GM10266 (cell line): ENCODE results near the gene NTPCR.
"Not testable (repeated sequence)": the region's sequence is repeated elsewhere in the genome, so short reads cannot be mapped to it uniquely, and the experiment has no call there.

Experiments used
- DNase-seq: peaks from one replicate; pipeline ENCODE4 v3.0.0; 2012; ENCODE audit errors: extremely low spot score
- TF ChIP-seq, protein P1 (sequence below): IDR thresholded peaks from 2 replicates; pipeline ENCODE4 v1.5.1; 2012; ENCODE audit warnings: mild to moderate bottlenecking, low read depth; ENCODE audit not compliant: control insufficient read depth, insufficient read depth; ENCODE audit errors: missing control alignments

The NTPCR gene

DNA sequence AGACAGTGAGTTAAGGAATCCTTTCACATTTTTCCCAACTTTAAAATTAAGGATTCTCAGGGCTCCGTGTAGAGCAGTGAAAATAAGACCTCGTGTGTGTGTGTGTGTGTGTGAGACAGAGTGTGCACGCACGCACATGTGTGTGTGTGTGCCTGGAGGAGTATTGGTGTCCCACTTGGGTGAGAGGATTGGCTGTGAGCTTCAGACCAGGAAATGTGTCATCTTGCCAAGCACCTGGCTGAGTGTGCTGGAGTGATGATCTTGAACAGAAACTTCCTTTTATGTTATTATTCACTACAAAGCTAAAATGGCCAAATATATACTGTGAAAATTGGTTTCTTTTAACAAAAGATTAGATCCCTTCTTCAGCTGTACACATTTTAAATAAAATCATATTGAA lies 35.2 kb upstream of the NTPCR start:
- TF ChIP-seq, protein P1, sequence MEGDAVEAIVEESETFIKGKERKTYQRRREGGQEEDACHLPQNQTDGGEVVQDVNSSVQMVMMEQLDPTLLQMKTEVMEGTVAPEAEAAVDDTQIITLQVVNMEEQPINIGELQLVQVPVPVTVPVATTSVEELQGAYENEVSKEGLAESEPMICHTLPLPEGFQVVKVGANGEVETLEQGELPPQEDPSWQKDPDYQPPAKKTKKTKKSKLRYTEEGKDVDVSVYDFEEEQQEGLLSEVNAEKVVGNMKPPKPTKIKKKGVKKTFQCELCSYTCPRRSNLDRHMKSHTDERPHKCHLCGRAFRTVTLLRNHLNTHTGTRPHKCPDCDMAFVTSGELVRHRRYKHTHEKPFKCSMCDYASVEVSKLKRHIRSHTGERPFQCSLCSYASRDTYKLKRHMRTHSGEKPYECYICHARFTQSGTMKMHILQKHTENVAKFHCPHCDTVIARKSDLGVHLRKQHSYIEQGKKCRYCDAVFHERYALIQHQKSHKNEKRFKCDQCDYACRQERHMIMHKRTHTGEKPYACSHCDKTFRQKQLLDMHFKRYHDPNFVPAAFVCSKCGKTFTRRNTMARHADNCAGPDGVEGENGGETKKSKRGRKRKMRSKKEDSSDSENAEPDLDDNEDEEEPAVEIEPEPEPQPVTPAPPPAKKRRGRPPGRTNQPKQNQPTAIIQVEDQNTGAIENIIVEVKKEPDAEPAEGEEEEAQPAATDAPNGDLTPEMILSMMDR = no peak
- no peak for DNase-seq

GRCh38 chr1:232917053-232917452 lies 33.4 kb upstream of the NTPCR start:
- TF ChIP-seq, protein P1 = no peak
- no peak for DNase-seq

GRCh38 chr1:232921381-232921780 lies 29.0 kb upstream of the NTPCR start:
- DNase-seq = no peak
- TF ChIP-seq, protein P1 = no peak

DNA sequence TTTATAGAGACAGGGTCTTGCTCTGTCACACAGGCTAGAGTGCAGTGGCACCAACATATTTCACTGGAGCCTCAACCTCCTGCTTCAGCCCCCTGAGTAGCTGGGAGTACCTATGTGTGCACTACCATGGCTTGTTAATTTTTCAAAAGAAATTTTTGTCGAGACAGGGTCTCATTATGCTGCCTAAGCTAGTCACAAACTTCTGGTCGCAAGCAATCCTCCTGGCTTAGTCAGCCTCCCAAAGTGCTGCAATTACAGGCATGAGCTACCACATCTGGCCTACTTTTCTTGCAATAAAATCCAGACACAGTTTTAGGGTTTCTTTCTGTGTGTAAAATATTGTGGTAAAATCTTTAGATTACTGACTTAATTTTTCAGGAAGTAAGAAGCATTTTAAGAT lies 27.9 kb upstream of the NTPCR start:
- DNase-seq = no peak
- TF ChIP-seq, protein P1 = no peak

DNA sequence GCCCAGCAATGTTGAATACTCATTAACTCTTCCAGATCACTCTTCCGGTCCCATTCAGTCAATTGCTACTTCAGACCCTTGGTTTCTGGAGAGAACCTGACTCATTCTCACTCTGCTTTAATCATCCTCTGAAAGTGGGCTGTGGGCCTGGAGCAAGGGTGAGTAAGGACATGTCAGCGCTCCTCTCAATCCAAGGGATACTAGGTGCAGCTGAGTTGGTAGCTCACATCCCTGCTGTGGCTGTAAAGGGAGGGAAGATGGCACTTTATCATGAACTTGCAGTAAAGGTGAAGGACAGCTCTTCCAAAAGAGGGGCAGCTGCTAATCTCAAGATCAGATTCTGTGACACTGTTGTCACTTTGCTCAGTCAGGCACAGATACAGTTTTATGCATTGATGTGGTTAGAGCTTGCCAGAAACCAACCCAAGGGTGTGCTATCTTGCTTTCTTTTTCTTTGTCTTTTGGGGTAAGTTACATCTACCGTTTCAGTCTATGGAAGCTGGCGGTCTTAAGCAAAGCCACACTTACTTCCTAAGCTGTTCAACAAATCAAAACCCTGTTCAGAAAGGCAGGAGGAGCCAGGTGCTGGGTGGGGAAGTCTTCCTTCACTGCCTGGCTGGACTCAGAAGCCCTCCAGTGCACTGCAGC lies 26.5 kb upstream of the NTPCR start:
- peak; percentile 18 for DNase-seq
- TF ChIP-seq, protein P1 = no peak

DNA sequence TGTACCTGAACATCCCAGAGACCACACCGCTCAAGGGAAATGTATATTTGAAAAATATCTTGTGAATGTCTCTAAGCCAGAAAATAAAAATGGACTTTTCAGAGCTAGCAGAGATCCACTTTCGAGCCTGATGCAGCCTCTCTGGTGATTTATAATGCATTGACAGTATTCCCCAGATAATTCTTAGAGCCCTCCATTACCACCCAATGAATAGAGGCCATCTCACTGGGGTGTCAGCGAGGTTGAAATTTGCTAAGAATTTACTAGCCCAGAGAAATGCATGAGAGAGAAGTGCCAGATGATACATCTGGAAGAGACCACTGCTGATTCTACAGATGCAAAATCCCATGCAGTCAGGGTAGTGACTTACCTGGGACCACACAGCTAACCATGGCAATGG lies 25.5 kb upstream of the NTPCR start:
- TF ChIP-seq, protein P1 = no peak
- no peak for DNase-seq

GRCh38 chr1:232925421-232926220 lies 24.8 kb upstream of the NTPCR start:
- TF ChIP-seq, protein P1 = no peak
- no peak for DNase-seq

- not testable (repeated sequence) for DNase-seq
These were observed 23.2 kb upstream of the NTPCR start for GRCh38 chr1:232927166-232927565.
